Heart left ventricle (tissue), 16 donors: Measurements from ENCODE around the gene SYNM. TPM values are rescaled to one million over a fixed set of nuclear protein-coding genes. Genes with fewer than 3 reads are reported as not detected.

Experiments used
- ATAC-seq, 4 donors: fragments of 200-7000 bp; cut with Tn5 transposase; one replicate each; pipeline ENCODE4 v1.9.1; 2020 to 2022; ENCODE audit warnings: moderate library complexity in 4 of 4, mild to moderate bottlenecking in 3 of 4, moderate number of reproducible peaks in 1 of 4
- DNase-seq, 5 donors: peaks; one replicate each; pipeline ENCODE4 v3.0.0-alpha.2; 2020
- H3K27ac ChIP-seq, 12 donors: fragments of 200-600 bp; sonication (generic) in 4 of 12; one replicate each; pipeline versions ENCODE4 v1.5.0 to v1.8.0; 2016 to 2022; ENCODE audit warnings: mild to moderate bottlenecking in 2 of 12
- H3K27me3 ChIP-seq, 9 donors: fragments of 200-600 bp; sonication (generic) in 2 of 9; one replicate each; pipeline versions ENCODE4 v1.5.1 to v1.8.0; 2016 to 2022; ENCODE audit warnings: mild to moderate bottlenecking in 3 of 9
- H3K36me3 ChIP-seq, 9 donors: fragments of 200-600 bp; sonication (generic) in 2 of 9; one replicate each; pipeline versions ENCODE4 v1.5.0 to v1.8.0; 2018 to 2022; ENCODE audit warnings: mild to moderate bottlenecking in 2 of 9
- H3K4me1 ChIP-seq, 12 donors: fragments of 200-600 bp; sonication (generic) in 4 of 12; one replicate each; pipeline versions ENCODE4 v1.5.0 to v1.8.0; 2016 to 2022; ENCODE audit warnings: mild to moderate bottlenecking in 3 of 12
- H3K4me3 ChIP-seq, 12 donors: fragments of 200-600 bp; sonication (generic) in 4 of 12; one replicate each; pipeline versions ENCODE4 v1.5.0 to v1.8.0; 2017 to 2022; ENCODE audit warnings: mild to moderate bottlenecking in 9 of 12, moderate library complexity in 4 of 12
- H3K9me3 ChIP-seq, 12 donors: fragments of 200-600 bp; sonication (generic) in 4 of 12; one replicate each; pipeline versions ENCODE4 v1.5.0 to v1.8.0; 2016 to 2022; ENCODE audit warnings: mild to moderate bottlenecking in 1 of 12
- POLR2A ChIP-seq, 2 donors: fragments of 450-650 bp; IDR thresholded peaks; one replicate each; pipeline ENCODE4 v1.6.1; 2017; ENCODE audit warnings: antibody characterized with exemption in 2 of 2, mild to moderate bottlenecking in 2 of 2, moderate library complexity in 2 of 2
- WGBS, 4 donors: extraction: QIAGEN DNeasy Blood & Tissue Kit in 2 of 4; methylation state at CpG; one replicate each; pipeline versions ENCODE4 v1.1.5 to v1.1.7; 2013 to 2018; 5-methylcytosine and 5-hydroxymethylcytosine counted together
- intact Hi-C, 10 donors: fragments of 100-400 bp; cut with DNase I; formaldehyde crosslinking; loops; one replicate each; pipeline versions ENCODE4 v1.11.1 to v1.14.2; 2022
- polyA plus RNA-seq, 2 donors: library from polyadenylated mRNA; stranded (reverse); fragments of 200-250 nt; gene quantifications; one replicate each; pipeline ENCODE4 v1.2.3, GENCODE V29; 2013
- total RNA-seq, 9 donors: library from RNA; depleted of rRNA in 2 of 9; stranded (reverse); fragments of >200 nt in 2 of 9; fragmentation: NEBNext Ultra II Directional in 3 of 9; extraction: Animal tissue kit (Norgen Biotek cat#: 25700) in 3 of 9; gene quantifications; one replicate each; pipeline versions ENCODE4 v1.1.0 to v1.2.4, GENCODE V29; 2016 to 2023
- TF ChIP-seq, protein P1 (sequence below), 12 donors: fragments of 200-600 bp; sonication (generic) in 4 of 12; IDR thresholded peaks; one replicate each; pipeline versions ENCODE4 v1.5.0 to v1.8.0; 2018 to 2022; ENCODE audit warnings: antibody characterized with exemption in 12 of 12, mild to moderate bottlenecking in 5 of 12
- donor health status: ischemic (EF 13 %, LVEDD 7.1; RV severe dilation, severe dysfunction).
- donor health status: healthy with polysubstance abuse.
- donor health status: DM: no; HTN: yes; CAD: no.
- donor health status: DM: no; HTN: no; CAD: no.
- donor health status: ischemic (EF 25% LVEDD 6.9; RV normal size, moderate dysfunction).
- donor health status: ischemic (EF 25% LVEDD 5.7; RV mildly dilated, moderate dysfunction).
- donor health status: healthy.
- donor health status: DM: yes; HTN: yes; CAD: no.
- donor health status: ischemic (EF 35%, LVEDD 5.7; RV mildly dilated, moderate dysfunction).
- donor health status: nonischemic (EF 11% LVEDD 7.7; RV severe dilation, severe dysfunction).
- donor health status: DM: yes; HTN: yes; CAD: no.
- donor health status: PGD.
- donor health status: ischemic (EF 29% LVEDD 5.4; RV normal size, mild dysfunction).
- donor health status: nonischemic (EF 23%, LVEDD 6.1; RV moderate dilation, normal function).

Gene SYNM
- total and polyA plus RNA-seq, 11 donors: 113 to 455 (median 262) TPM

DNA sequence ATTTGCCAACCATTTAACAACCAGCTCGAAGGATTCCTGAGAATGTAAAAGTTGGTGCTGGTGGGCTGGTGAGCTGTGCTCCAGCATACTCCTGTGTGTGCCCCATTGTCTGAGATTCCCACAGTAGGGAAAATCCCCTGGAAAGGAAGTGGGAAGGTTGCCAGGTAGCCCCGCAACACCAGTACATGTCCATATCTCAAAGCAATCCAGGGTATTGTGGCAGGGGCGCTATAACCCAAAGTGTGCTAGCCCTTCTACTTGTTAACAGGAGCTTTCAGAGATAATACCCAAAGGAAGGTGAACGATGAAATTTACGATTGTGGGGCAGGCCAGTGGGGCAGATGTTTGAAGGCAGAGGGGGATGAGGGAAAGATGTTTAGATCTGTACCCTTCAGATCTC, 42.7 kb upstream of the SYNM start:
- TF ChIP-seq POLR2A (IDR thresholded peaks at IDR 0.05): no peak
- TF ChIP-seq, protein P1, sequence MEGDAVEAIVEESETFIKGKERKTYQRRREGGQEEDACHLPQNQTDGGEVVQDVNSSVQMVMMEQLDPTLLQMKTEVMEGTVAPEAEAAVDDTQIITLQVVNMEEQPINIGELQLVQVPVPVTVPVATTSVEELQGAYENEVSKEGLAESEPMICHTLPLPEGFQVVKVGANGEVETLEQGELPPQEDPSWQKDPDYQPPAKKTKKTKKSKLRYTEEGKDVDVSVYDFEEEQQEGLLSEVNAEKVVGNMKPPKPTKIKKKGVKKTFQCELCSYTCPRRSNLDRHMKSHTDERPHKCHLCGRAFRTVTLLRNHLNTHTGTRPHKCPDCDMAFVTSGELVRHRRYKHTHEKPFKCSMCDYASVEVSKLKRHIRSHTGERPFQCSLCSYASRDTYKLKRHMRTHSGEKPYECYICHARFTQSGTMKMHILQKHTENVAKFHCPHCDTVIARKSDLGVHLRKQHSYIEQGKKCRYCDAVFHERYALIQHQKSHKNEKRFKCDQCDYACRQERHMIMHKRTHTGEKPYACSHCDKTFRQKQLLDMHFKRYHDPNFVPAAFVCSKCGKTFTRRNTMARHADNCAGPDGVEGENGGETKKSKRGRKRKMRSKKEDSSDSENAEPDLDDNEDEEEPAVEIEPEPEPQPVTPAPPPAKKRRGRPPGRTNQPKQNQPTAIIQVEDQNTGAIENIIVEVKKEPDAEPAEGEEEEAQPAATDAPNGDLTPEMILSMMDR (IDR thresholded peaks at IDR 0.05): no peak
- no peak overlapping the region for H3K4me3 ChIP-seq
- peaks cover 0 to 31% (median 15%) of the 10 kb centered on the region in 12 donors for H3K4me1 ChIP-seq
- ATAC-seq (no peak), DNase-seq (no peak)
- peaks cover 0 to 13% (median 0%) of the 10 kb centered on the region in 9 donors for H3K27me3 ChIP-seq
- intact Hi-C loops: loop anchor here in 6 of 10 donors (5.0 to 10.0 kb wide), 8 partner anchors 117 to 427 kb away; partner anchors contain the start of gene IGF1R (in 3 of the 6)
- WGBS, 4 donors: 79 to 93% (median 82%) methylated on average over 5 of the region's 5 CpGs
- no peaks in the 10 kb centered on the region for H3K36me3 ChIP-seq
- no peaks in the 10 kb centered on the region for H3K9me3 ChIP-seq
- H3K27ac ChIP-seq: no peak overlapping the region

- WGBS, 4 donors: 59 to 68% (median 65%) methylated on average over 6 of the region's 6 CpGs
- DNase-seq (peak in 1 of 5 donors; percentile 12), ATAC-seq (no peak)
- Histone ChIP-seq H3K4me3 (no peak overlapping the region), H3K4me1 (peaks cover 0 to 6% (median 0%) of the 10 kb centered on the region in 12 donors), H3K27ac (no peak overlapping the region), H3K27me3 (no peaks in the 10 kb centered on the region), H3K36me3 (no peaks in the 10 kb centered on the region), H3K9me3 (no peaks in the 10 kb centered on the region)
- intact Hi-C loops: loop anchor here in 4 of 10 donors (10.0 kb wide), 6 partner anchors 123 to 433 kb away; partner anchors contain the start of gene IGF1R (in 1 of the 4)
- TF ChIP-seq POLR2A (IDR thresholded peaks at IDR 0.05): no peak
- TF ChIP-seq, protein P1 (IDR thresholded peaks at IDR 0.05): no peak
These were observed 36.7 kb upstream of the SYNM start for GRCh38 chr15:99068186-99068585.

DNA sequence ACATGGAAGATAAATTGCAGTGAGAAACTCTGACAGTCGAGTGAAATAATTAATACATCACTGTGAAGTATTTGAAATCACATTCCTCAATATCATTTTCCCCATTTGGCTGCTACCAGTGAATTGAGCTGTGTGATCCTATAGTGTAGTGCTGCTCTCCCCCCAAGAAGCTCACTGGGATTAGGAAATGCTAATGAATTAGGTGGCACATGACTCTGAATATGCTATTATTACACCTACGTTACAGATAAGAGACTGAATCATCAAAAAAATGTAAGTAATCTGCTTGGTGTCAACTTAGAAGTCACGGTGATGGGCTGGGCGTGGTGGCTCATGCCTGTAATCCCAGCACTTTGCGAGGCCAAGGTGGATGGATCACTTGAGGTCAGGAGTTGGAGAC, 34.7 kb upstream of the SYNM start:
- H3K27me3 ChIP-seq: no peaks in the 10 kb centered on the region
- H3K4me1 ChIP-seq: no peaks in the 10 kb centered on the region
- no peaks in the 10 kb centered on the region for H3K36me3 ChIP-seq
- WGBS, 4 donors: 62 to 73% (median 67%) methylated on average over 5 of the region's 5 CpGs
- intact Hi-C loops: loop anchor here in 5 of 10 donors (5.0 to 10.0 kb wide), 4 partner anchors 293 to 625 kb away; partner anchors contain the start of gene IGF1R (in 1 of the 5)
- DNase-seq (no peak), ATAC-seq (no peak)
- TF ChIP-seq, protein P1 (IDR thresholded peaks at IDR 0.05): no peak
- TF ChIP-seq POLR2A (IDR thresholded peaks at IDR 0.05): no peak
- H3K4me3 ChIP-seq: no peak overlapping the region
- no peaks in the 10 kb centered on the region for H3K9me3 ChIP-seq
- no peak overlapping the region for H3K27ac ChIP-seq

GRCh38 chr15:99071091-99071680, 33.7 kb upstream of the SYNM start:
- ATAC-seq: no peak
- no peak overlapping the region for H3K4me3 ChIP-seq
- intact Hi-C loops: loop anchor here in 5 of 10 donors (5.0 to 10.0 kb wide), 4 partner anchors 294 to 626 kb away; partner anchors contain the start of gene IGF1R (in 1 of the 5)
- TF ChIP-seq, protein P1 (IDR thresholded peaks at IDR 0.05): no peak
- TF ChIP-seq POLR2A (IDR thresholded peaks at IDR 0.05): no peak
- H3K4me1 ChIP-seq: no peaks in the 10 kb centered on the region
- H3K27me3 ChIP-seq: no peaks in the 10 kb centered on the region
- no peak overlapping the region for H3K27ac ChIP-seq
- 87 to 92% (median 88%) methylated on average over 8 to 10 of the region's 10 CpGs for WGBS, 4 donors
- DNase-seq: no peak
- H3K9me3 ChIP-seq: no peaks in the 10 kb centered on the region
- no peaks in the 10 kb centered on the region for H3K36me3 ChIP-seq
